Peyer's patch (tissue), 4 donors: ENCODE measurements around the gene GAK. TPM values are rescaled to one million over a fixed set of nuclear protein-coding genes. Genes with fewer than 3 reads are reported as not detected.

Experiments
- DNase-seq, 3 donors: peaks; one replicate each; pipeline ENCODE4 v3.0.0-alpha.2; 2017 to 2019
- H3K27ac ChIP-seq, 4 donors: fragments of 200-600 bp; sonication (generic); one replicate each; pipeline ENCODE4 v1.5.1; 2016 to 2019
- H3K27me3 ChIP-seq, 2 donors: fragments of 200-600 bp; sonication (generic); one replicate each; pipeline ENCODE4 v1.5.1; 2019
- H3K36me3 ChIP-seq, 3 donors: fragments of 200-600 bp; sonication (generic); one replicate each; pipeline ENCODE4 v1.5.1; 2016 to 2019
- H3K4me1 ChIP-seq, 4 donors: fragments of 200-600 bp; sonication (generic); one replicate each; pipeline ENCODE4 v1.5.1; 2016 to 2019
- H3K4me3 ChIP-seq, 4 donors: fragments of 200-600 bp; sonication (generic); 1 replicate in 3 of 4; 2 replicates in 1 of 4; pipeline ENCODE4 v1.5.1; 2016 to 2019; ENCODE audit warnings: mild to moderate bottlenecking in 1 of 4
- H3K9me3 ChIP-seq, 4 donors: fragments of 200-600 bp; sonication (generic); one replicate each; pipeline ENCODE4 v1.5.1; 2016 to 2019; ENCODE audit warnings: mild to moderate bottlenecking in 1 of 4
- CTCF ChIP-seq, 6 experiments: fragments of 450-650 bp in 4 of 6; fragments of 200-600 bp in 2 of 6; sonication (generic) in 1 of 6; IDR thresholded peaks; one replicate each; pipeline ENCODE4 v1.5.1; 2017 to 2019; ENCODE audit warnings: antibody characterized with exemption in 6 of 6, mild to moderate bottlenecking in 3 of 6, moderate library complexity in 1 of 6
- POLR2A ChIP-seq, 2 donors: fragments of 450-650 bp; IDR thresholded peaks; one replicate each; pipeline ENCODE4 v1.5.1; 2017; ENCODE audit warnings: antibody characterized with exemption in 2 of 2, mild to moderate bottlenecking in 2 of 2, moderate library complexity in 2 of 2
- total RNA-seq, 4 donors: library from RNA; depleted of rRNA; stranded (reverse); fragments of >200 nt; gene quantifications; one replicate each; pipeline ENCODE4 v1.1.0, GENCODE V29; 2016

The GAK gene
- total RNA-seq, 4 donors from 2014 or later, result 248 to 362 (median 351) TPM

- peaks cover 0 to 98% (median 0%) of the 10 kb centered on the region in 3 donors for H3K36me3 ChIP-seq
- no peaks in the 10 kb centered on the region for H3K27me3 ChIP-seq
- no peaks in the 10 kb centered on the region for H3K9me3 ChIP-seq
Observed at GRCh38 chr4:880684-881405, 51.3 kb downstream of the GAK start.

GRCh38 chr4:879729-880077 is 52.4 kb downstream of the GAK start:
- no peak for DNase-seq
- no peak overlapping the region for H3K4me3 ChIP-seq
- H3K27me3 ChIP-seq, result no peaks in the 10 kb centered on the region
- peaks cover 0 to 99% (median 0%) of the 10 kb centered on the region in 3 donors for H3K36me3 ChIP-seq
- no peaks in the 10 kb centered on the region for H3K4me1 ChIP-seq
- no peaks in the 10 kb centered on the region for H3K9me3 ChIP-seq
- peak overlapping the region in 2 of 4 donors; percentile 47 to 60 for H3K27ac ChIP-seq
- TF ChIP-seq POLR2A (IDR thresholded peaks at IDR 0.05), result no peak
- no peak for TF ChIP-seq CTCF (IDR thresholded peaks at IDR 0.05)

More at GRCh38 chr4:880684-881405, 51.3 kb downstream of the GAK start:
- no peak for DNase-seq
- no peak for TF ChIP-seq CTCF (IDR thresholded peaks at IDR 0.05)
- no peak for TF ChIP-seq POLR2A (IDR thresholded peaks at IDR 0.05)
- Histone ChIP-seq H3K4me3 (no peak overlapping the region), H3K27ac (no peak overlapping the region), H3K4me1 (no peaks in the 10 kb centered on the region)

- Histone ChIP-seq H3K36me3 (peaks cover 0 to 99% (median 0%) of the 10 kb centered on the region in 3 donors), H3K27me3 (no peaks in the 10 kb centered on the region), H3K9me3 (no peaks in the 10 kb centered on the region), H3K27ac (peak overlapping the region; percentile 22 to 60 (median 44)), H3K4me1 (no peaks in the 10 kb centered on the region), H3K4me3 (no peak overlapping the region)
- no peak for TF ChIP-seq CTCF (IDR thresholded peaks at IDR 0.05)
- TF ChIP-seq POLR2A (IDR thresholded peaks at IDR 0.05), result no peak
- no peak for DNase-seq
Observed at GRCh38 chr4:878796-879728, 53.1 kb downstream of the GAK start.

GRCh38 chr4:877502-877901 is 54.6 kb downstream of the GAK start:
- H3K36me3 ChIP-seq, result peaks cover 0 to 99% (median 0%) of the 10 kb centered on the region in 3 donors
- TF ChIP-seq CTCF (IDR thresholded peaks at IDR 0.05) (no peak), POLR2A (IDR thresholded peaks at IDR 0.05) (no peak)

GRCh38 chr4:876780-877179 is 55.3 kb downstream of the GAK start:
- Histone ChIP-seq H3K9me3 (no peaks in the 10 kb centered on the region), H3K4me1 (no peaks in the 10 kb centered on the region), H3K27me3 (no peaks in the 10 kb centered on the region), H3K4me3 (no peak overlapping the region), H3K36me3 (peaks cover 0 to 99% (median 0%) of the 10 kb centered on the region in 3 donors), H3K27ac (no peak overlapping the region)
- TF ChIP-seq POLR2A (IDR thresholded peaks at IDR 0.05) (no peak), CTCF (IDR thresholded peaks at IDR 0.05) (peak in 1 of 6 experiments; percentile 4)
- no peak for DNase-seq

More at GRCh38 chr4:877502-877901, 54.6 kb downstream of the GAK start:
- H3K27ac ChIP-seq, result no peak overlapping the region
- H3K27me3 ChIP-seq, result no peaks in the 10 kb centered on the region
- H3K4me3 ChIP-seq, result no peak overlapping the region
- no peaks in the 10 kb centered on the region for H3K9me3 ChIP-seq
- no peak for DNase-seq
- no peaks in the 10 kb centered on the region for H3K4me1 ChIP-seq
